Cerebellar nuclear complex (tissue), 1 donor: Measurements from ENCODE around the gene C9orf43.
A peak's percentile ranks its signal among the peaks of the same experiment; 100 is the strongest.
"Not testable (repeated sequence)": the region's sequence is repeated elsewhere in the genome, so short reads cannot be mapped to it uniquely, and the experiment has no call there.

Experiments
- DNase-seq, 2 experiments: peaks; one replicate each; lab custom pipeline; 2025; lab: John Stamatoyannopoulos, UW

C9orf43 gene

GRCh38 chr9:113410207-113410864, at the start of gene C9orf43, which contains the start of gene POLE3:
Gene C9orf43, plus strand, starts transcription at chr9:113410747. Its CDS starts 2,747 bp downstream, at chr9:113413494.
Gene POLE3, minus strand, starts transcription at chr9:113410675. Its CDS starts 382 bp downstream, at chr9:113410293.
- DNase-seq = peak in 1 of 2 experiments; percentile 57

- DNase-seq = no peak
These were observed 49.1 kb upstream of the C9orf43 start for GRCh38 chr9:113361304-113362018.

GRCh38 chr9:113363336-113363735, 47.2 kb upstream of the C9orf43 start:
- no peak for DNase-seq

GRCh38 chr9:113364951-113365350, 45.6 kb upstream of the C9orf43 start:
- no peak for DNase-seq

- not testable (repeated sequence) for DNase-seq
These were observed 44.9 kb upstream of the C9orf43 start for GRCh38 chr9:113365652-113366051.

- DNase-seq = no peak
These were observed 42.1 kb upstream of the C9orf43 start for GRCh38 chr9:113368348-113368981.

GRCh38 chr9:113368982-113369854, 41.3 kb upstream of the C9orf43 start:
- DNase-seq = no peak

- no peak for DNase-seq
These were observed 40.7 kb upstream of the C9orf43 start for GRCh38 chr9:113369855-113370140.

- DNase-seq = no peak
These were observed 39.7 kb upstream of the C9orf43 start for GRCh38 chr9:113370806-113371325.

- no peak for DNase-seq
These were observed 38.5 kb upstream of the C9orf43 start for GRCh38 chr9:113372059-113372458.

GRCh38 chr9:113373256-113373655, 37.3 kb upstream of the C9orf43 start:
- DNase-seq = no peak

- DNase-seq = no peak
These were observed 36.7 kb upstream of the C9orf43 start for GRCh38 chr9:113373676-113374392.

- DNase-seq = no peak
These were observed 35.2 kb upstream of the C9orf43 start for GRCh38 chr9:113375057-113376023.

- peak in 1 of 2 experiments; percentile 41 for DNase-seq
These were observed 33.6 kb upstream of the C9orf43 start, which contains the start of gene HDHD3 for GRCh38 chr9:113376634-113377567. Gene HDHD3, minus strand, starts transcription at chr9:113376986. Its CDS starts 2,632 bp downstream, at chr9:113374354.

GRCh38 chr9:113379094-113379828, 31.3 kb upstream of the C9orf43 start:
- DNase-seq = not testable (repeated sequence)

GRCh38 chr9:113379829-113380210, 30.7 kb upstream of the C9orf43 start:
- DNase-seq = not testable (repeated sequence)

GRCh38 chr9:113380869-113381378, 29.6 kb upstream of the C9orf43 start:
- DNase-seq = no peak

GRCh38 chr9:113381441-113381840, 29.1 kb upstream of the C9orf43 start:
- not testable (repeated sequence) for DNase-seq
